GM18868 (cell line): Measurements from ENCODE around the gene SLC27A2.

Source experiments
- ATAC-seq: cut with Tn5 transposase; IDR thresholded peaks from one replicate; pipeline ENCODE4 v1.9.1; 2021; ENCODE audit warnings: mild to moderate bottlenecking, moderate library complexity; ENCODE audit not compliant: unreplicated experiment

The SLC27A2 gene

DNA sequence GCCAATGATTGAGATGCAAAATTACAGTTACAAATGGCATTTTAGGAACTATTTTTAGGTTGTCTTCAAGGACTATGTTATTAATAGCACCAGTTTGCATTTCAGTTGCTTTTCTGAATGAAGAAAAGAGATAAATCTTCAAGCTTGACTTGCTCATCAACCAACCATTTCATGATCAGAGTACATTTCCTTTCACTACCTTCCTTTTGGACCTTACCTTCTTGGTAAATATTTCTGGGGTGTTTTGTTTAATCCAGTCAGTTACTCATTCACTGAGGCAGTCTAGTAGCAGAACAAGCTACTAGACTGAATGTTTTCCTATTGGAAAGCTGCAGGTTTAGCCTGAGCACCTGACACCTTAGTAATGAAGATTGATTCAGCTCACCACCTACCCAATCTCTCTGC lies 8.2 kb downstream of the SLC27A2 start:
- no peak for ATAC-seq

DNA sequence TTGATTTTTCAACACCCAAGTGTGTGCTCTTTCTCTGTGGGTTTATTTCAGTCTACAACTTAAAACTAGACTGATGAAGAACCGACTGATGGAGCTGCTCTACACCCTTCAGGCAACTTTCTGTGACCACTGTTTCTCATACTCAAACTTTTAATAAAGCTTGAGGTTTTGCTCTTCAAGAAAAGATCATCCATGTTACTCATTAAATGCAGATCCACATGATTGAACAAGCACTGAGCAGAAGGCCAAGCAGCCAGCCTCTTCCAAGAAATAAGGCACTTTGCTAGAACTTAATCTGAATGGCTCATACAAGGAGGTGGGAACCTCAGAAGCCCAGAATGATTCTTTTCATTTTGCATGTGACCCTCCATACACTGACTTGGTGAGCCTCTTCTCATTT lies 8.7 kb downstream of the SLC27A2 start:
- ATAC-seq, result no peak

DNA sequence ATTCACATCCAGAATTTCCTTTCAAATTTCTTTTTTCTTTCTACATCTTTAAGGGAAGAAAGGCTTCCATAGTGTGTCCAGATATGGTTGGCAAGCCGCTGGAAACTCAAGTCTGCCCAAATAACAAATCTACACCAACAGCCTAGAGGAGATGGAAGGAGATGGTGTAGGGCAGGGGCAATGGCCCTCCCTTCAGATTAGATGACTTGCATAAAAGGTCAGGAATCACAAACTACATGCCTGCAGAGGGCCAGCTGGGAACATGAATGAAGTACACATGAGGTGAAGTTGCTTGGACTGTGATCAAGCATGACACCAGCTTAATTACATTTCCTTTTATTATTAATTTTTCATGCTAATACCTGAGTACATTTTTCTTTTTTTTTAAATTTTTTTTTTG lies 10.2 kb downstream of the SLC27A2 start:
- ATAC-seq, result no peak

GRCh38 chr15:50192926-50193620 lies 11.1 kb downstream of the SLC27A2 start:
- ATAC-seq, result no peak

- no peak for ATAC-seq
Measured at GRCh38 chr15:50202003-50202402, 20.0 kb downstream of the SLC27A2 start.

DNA sequence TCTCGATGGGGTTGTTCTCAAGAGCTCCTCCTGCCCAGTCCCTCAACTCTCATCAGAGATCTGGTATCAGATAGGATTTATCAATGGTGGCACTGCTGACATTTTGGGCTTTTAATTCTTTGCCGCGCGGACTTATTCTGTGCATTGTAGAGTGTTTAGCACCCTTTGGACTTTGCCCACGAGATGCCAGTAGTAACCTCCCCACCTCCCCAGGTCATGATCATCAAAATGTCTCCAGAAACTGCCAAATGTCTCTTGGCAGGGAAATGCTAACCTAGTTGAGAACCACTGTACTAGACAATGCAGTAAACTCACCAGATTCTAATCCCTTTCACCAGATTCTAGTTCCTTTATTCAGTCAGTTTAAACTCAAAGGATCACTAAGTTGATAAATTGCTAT lies 24.0 kb downstream of the SLC27A2 start:
- ATAC-seq, result no peak

- no peak for ATAC-seq
Measured at GRCh38 chr15:50209809-50210208, 27.8 kb downstream of the SLC27A2 start.

DNA sequence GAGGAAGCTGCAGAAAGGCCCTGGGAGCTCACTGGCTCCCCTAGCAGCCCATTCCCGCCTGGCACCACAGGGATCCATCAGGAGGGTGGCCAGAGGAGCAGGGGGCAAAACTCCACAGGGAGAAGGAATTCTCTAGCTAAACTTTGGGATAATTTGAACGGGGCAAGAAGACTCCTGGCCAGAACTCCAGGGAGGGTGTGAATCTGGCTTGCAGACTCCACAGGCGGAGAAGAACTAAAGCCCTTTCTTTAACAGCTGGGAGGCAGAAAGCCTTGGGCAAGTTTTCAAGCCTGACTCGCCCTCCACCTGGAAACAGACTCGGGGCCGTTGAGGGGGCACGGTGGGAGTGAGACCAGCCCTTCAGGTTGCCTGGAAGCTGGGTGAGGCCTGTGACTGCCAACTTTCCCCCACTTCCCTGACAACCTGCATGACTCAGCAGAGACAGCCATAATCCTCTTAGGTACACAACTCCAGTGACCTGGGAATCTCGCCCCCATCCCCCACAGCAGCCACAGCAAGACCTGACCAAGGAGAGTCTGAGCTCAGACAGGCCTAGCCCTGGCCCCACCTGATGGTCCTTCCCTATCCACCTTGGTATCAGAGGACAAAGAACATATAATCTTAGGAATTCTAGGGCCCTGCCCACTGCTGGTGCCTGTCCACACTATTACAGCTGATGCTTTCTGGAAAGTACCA lies 28.6 kb downstream of the SLC27A2 start:
- ATAC-seq, result no peak

GRCh38 chr15:50218291-50218690 lies 36.3 kb downstream of the SLC27A2 start:
- ATAC-seq, result no peak

- no peak for ATAC-seq
Measured at GRCh38 chr15:50218691-50219090, 36.7 kb downstream of the SLC27A2 start.

- ATAC-seq, result no peak
Measured at GRCh38 chr15:50219820-50220219, 37.8 kb downstream of the SLC27A2 start.

- ATAC-seq, result no peak
Measured at GRCh38 chr15:50222181-50222580, 40.2 kb downstream of the SLC27A2 start.

GRCh38 chr15:50224606-50225005 lies 42.6 kb downstream of the SLC27A2 start:
- ATAC-seq, result no peak

DNA sequence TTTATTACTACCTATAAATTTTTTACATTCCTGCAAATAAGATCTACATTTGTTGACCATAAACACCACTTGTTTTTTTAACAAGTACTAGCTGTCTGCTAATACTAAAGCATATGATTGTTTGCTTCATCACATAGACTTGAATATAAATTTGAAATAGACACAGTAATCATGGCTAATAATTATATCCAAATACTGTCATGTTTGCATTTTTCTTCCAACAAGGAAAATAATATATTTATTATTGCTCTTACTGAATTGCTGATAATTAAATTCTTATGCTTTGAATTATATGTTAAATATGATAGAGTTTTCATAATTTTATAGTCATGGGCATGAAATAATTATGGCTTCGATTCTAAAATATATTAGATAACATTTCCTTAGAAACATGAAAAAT lies 43.1 kb downstream of the SLC27A2 start:
- no peak for ATAC-seq

- ATAC-seq, result no peak
Measured at GRCh38 chr15:50225938-50226337, 43.9 kb downstream of the SLC27A2 start.

- no peak for ATAC-seq
Measured at GRCh38 chr15:50227076-50227475, 45.1 kb downstream of the SLC27A2 start.

DNA sequence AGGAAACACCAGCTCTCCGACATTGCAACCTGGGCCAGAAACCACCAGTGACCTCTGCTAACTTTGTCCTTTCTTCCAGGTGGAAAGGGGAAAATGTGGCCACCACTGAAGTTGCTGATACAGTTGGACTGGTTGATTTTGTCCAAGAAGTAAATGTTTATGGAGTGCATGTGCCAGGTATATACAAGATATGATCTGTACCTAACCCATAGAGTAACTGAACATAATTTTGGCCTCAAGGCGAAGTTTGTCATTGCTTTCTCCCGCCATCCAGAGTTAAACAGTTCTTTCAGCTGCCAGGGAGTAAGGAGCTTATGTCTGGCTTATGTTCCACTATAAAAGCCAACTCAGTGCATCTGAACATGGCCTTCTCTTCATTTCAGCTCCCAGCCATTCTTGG lies 46.9 kb downstream of the SLC27A2 start:
- ATAC-seq, result no peak

- ATAC-seq, result no peak
Measured at GRCh38 chr15:50229336-50229735, 47.3 kb downstream of the SLC27A2 start.

DNA sequence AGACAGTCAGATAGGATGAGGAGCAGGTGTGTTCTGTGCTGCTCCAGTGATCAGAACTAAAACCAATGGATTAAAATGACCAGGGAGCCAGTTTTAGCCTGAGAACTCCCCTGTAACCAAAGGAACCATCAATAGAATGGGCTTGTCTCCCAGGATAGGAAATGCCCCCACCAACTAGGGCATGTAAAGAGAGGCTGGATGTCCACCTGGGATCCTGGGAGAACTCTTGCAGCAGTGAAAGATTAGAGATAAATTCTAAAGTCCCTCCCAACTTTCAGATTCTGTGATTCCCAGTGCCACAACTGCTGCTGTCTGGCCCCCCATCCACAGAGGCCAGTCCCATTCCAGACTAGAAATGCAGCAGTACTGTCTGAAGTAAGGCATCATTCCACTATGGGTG lies 49.8 kb downstream of the SLC27A2 start:
- ATAC-seq, result no peak

DNA sequence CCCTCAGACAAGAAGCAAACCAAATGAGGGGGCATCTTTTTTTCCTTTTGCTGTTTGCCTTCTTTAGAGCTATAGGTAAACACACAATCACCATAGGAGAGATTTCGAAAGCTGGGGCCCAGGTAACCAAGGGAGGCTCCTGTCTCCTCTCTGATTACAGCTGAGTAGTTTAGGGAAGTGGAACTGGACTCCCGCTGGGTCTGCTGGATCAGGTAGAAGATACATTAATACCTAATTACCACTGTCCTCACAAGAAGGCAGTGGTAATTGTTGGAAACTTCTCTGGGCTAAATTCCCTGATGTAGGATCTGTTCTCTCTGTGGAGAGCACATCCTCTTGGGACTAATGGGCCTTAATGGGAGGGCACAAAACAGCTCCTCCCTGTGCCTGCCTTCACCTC lies 50.8 kb downstream of the SLC27A2 start:
- no peak for ATAC-seq

DNA sequence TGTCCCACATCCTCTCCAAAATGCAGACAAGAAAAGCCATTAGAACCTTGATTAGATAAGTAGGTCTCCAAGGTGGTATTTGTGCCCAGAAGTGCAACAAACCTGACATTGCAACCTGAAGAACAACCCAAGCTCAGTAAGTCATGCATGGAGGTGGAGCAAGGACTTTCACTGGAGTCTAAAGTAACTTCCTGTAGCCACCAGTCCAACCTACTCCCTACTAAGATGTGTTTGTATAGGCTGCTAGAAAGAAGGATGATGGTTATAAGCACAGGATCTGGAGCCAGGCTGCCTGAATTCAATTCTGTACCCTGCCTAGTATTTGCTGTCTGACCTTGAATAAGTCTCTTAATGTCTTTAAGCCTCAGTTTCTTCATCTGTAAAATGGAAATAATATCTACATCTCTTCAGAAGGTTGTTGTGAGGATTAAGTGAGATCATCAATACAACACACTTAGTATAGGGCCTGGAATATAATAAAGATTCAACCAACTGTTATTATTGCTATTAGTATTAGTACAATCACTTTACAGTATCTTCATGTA lies 51.3 kb downstream of the SLC27A2 start:
- no peak for ATAC-seq

- no peak for ATAC-seq
Measured at GRCh38 chr15:50234764-50235163, 52.8 kb downstream of the SLC27A2 start.
